Measurements from ENCODE around the gene SERGEF.

DNA sequence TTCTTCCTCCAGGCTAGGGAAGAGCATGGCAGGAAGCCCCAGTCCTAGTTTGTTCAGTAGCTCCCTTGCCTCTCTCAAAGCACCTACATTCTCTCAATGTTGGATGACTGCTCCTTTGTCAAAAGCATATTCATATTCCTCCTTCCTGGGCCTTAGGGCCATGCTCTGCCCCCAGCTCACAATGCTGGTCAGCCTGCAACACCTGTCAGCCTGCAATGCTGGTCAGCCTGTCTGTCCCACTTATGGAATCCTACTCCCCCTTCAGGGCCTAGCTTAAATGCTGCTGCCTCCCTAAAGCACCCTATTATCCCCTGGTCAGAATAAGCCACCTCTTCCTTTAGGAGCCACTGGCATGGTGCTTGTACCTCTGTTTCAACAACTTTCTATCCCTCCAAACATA lies 45.2 kb downstream of the SERGEF start:
- no peak for TF ChIP-seq EZH2 (IDR thresholded peaks at IDR 0.05; ENCODE audit: borderline replicate concordance, low read length)
- TF ChIP-seq, protein P1, sequence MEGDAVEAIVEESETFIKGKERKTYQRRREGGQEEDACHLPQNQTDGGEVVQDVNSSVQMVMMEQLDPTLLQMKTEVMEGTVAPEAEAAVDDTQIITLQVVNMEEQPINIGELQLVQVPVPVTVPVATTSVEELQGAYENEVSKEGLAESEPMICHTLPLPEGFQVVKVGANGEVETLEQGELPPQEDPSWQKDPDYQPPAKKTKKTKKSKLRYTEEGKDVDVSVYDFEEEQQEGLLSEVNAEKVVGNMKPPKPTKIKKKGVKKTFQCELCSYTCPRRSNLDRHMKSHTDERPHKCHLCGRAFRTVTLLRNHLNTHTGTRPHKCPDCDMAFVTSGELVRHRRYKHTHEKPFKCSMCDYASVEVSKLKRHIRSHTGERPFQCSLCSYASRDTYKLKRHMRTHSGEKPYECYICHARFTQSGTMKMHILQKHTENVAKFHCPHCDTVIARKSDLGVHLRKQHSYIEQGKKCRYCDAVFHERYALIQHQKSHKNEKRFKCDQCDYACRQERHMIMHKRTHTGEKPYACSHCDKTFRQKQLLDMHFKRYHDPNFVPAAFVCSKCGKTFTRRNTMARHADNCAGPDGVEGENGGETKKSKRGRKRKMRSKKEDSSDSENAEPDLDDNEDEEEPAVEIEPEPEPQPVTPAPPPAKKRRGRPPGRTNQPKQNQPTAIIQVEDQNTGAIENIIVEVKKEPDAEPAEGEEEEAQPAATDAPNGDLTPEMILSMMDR (conservative IDR thresholded peaks at IDR 0.05 in 1 of 2, IDR thresholded peaks at IDR 0.05 in 1 of 2; ENCODE audit: extremely low read depth in 1 of 2, insufficient read depth in 1 of 2, low read depth in 1 of 2, low read length in 2 of 2) = no peak

Data from mammary epithelial cell (primary cell).